Right lobe of liver (tissue), 6 donors: ENCODE measurements around the gene RASAL2. TPM values are rescaled to one million over a fixed set of nuclear protein-coding genes. Genes with fewer than 3 reads are reported as not detected.

Experiments
- ATAC-seq, 4 donors: fragments of 200-7000 bp; cut with Tn5 transposase; one replicate each; pipeline ENCODE4 v1.9.1; 2020; ENCODE audit warnings: mild to moderate bottlenecking in 4 of 4, moderate library complexity in 4 of 4
- DNase-seq, 3 donors: peaks; one replicate each; pipeline ENCODE4 v3.0.0-alpha.2; 2020
- H3K27ac ChIP-seq, 3 donors: fragments of 200-600 bp; one replicate each; pipeline ENCODE4 v1.8.0; 2022
- H3K27me3 ChIP-seq, 2 donors: fragments of 200-600 bp; one replicate each; pipeline ENCODE4 v1.8.0; 2022
- H3K36me3 ChIP-seq, 4 donors: fragments of 200-600 bp; sonication (generic) in 1 of 4; one replicate each; pipeline versions ENCODE4 v1.5.1 to v1.8.0; 2017 to 2022; ENCODE audit warnings: control low read depth in 1 of 4
- H3K4me1 ChIP-seq, 4 donors: fragments of 200-600 bp; sonication (generic) in 1 of 4; one replicate each; pipeline versions ENCODE4 v1.5.1 to v1.8.0; 2017 to 2022; ENCODE audit warnings: control low read depth in 1 of 4
- H3K4me3 ChIP-seq, 3 donors: fragments of 200-600 bp; one replicate each; pipeline ENCODE4 v1.8.0; 2022
- H3K9me3 ChIP-seq, 4 donors: fragments of 200-600 bp; sonication (generic) in 1 of 4; one replicate each; pipeline versions ENCODE4 v1.5.1 to v1.8.0; 2017 to 2022; ENCODE audit warnings: control low read depth in 1 of 4
- CTCF ChIP-seq, 4 donors: fragments of 200-600 bp in 3 of 4; fragments of 450-650 bp in 1 of 4; IDR thresholded peaks; one replicate each; pipeline versions ENCODE4 v1.5.1 to v1.8.0; 2016 to 2022; ENCODE audit warnings: antibody characterized with exemption in 4 of 4, mild to moderate bottlenecking in 2 of 4
- POLR2A ChIP-seq: fragments of 450-650 bp; IDR thresholded peaks from one replicate; pipeline ENCODE4 v1.6.1; 2017; ENCODE audit warnings: antibody characterized with exemption, mild to moderate bottlenecking
- WGBS: methylation state at CpG from one replicate; pipeline ENCODE4 v1.1.6; 2018; ENCODE audit warnings: low coverage, low lambda C conversion rate; ENCODE audit not compliant: insufficient coverage; ENCODE audit errors: missing lambda C conversion rate; 5-methylcytosine and 5-hydroxymethylcytosine counted together
- intact Hi-C, 2 donors: fragments of 100-400 bp; cut with DNase I; formaldehyde crosslinking; loops; one replicate each; pipeline versions ENCODE4 v1.11.2 to v1.14.1; 2022
- total RNA-seq, 6 experiments: library from RNA; depleted of rRNA in 2 of 6; stranded (reverse); fragments of >200 nt in 2 of 6; fragmentation: NEBNext Ultra II Directional in 3 of 6; extraction: Animal tissue kit (Norgen Biotek cat#: 25700) in 3 of 6; gene quantifications; one replicate each; pipeline versions ENCODE4 v1.1.0 to v1.2.4, GENCODE V29; 2016 to 2023
- donor health status: DM: no; HTN: yes; CAD: no.
- donor health status: DM: no; HTN: no; CAD: no.
- donor health status: DM: no; HTN: no; CAD: no.
- donor health status: DM: no; HTN: yes; CAD: no.
- donor health status: DM: no; HTN: yes; CAD: no.

Gene RASAL2
- total RNA-seq, 6 experiments from 2014 or later: 3.6 to 6.0 (median 5.2) TPM

- H3K27ac ChIP-seq: no peak overlapping the region
- DNase-seq: no peak
- no peak for ATAC-seq
- H3K27me3 ChIP-seq: no peaks in the 10 kb centered on the region
- no peaks in the 10 kb centered on the region for H3K36me3 ChIP-seq
- no peak overlapping the region for H3K4me3 ChIP-seq
- intact Hi-C loops: no loop called here
- H3K4me1 ChIP-seq: peaks cover 0 to 10% (median 0%) of the 10 kb centered on the region in 4 donors
- TF ChIP-seq CTCF (IDR thresholded peaks at IDR 0.05): no peak
- TF ChIP-seq POLR2A: no peak
- no peaks in the 10 kb centered on the region for H3K9me3 ChIP-seq
- WGBS: 62% methylated on average over 9 of the region's 9 CpGs
These were observed 32.9 kb upstream of the RASAL2 start for GRCh38 chr1:178060789-178061556.

DNA sequence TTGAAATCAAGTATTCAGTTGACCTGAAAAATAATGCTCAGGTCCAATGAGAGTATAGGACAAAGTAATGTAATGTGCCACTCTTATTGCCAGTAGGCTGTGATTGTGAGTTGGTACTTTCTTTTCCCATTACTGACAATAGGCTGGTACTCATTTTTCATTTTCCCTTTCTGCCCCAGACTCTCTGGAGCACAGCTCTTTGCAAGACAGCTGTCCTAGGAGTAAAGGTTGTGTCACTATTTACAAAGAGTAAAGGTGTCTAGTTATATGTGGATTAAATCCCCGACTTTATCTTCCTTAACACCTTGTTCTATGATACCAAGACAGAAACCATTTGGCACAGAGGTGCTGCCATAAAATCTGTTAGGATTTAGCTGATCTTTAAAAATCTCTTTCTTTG lies 32.3 kb upstream of the RASAL2 start:
- no peaks in the 10 kb centered on the region for H3K9me3 ChIP-seq
- H3K27ac ChIP-seq: no peak overlapping the region
- WGBS: 31% methylated on average over 1 of the region's 1 CpG
- TF ChIP-seq CTCF (IDR thresholded peaks at IDR 0.05): no peak
- no peak for TF ChIP-seq POLR2A
- intact Hi-C loops: no loop called here
- no peaks in the 10 kb centered on the region for H3K27me3 ChIP-seq
- H3K4me1 ChIP-seq: peaks cover 0 to 10% (median 0%) of the 10 kb centered on the region in 4 donors
- H3K4me3 ChIP-seq: no peak overlapping the region
- DNase-seq (no peak), ATAC-seq (peak in 2 of 4 donors; percentile 14 to 29)
- no peaks in the 10 kb centered on the region for H3K36me3 ChIP-seq

GRCh38 chr1:178064191-178064821 lies 29.6 kb upstream of the RASAL2 start:
- WGBS: 47% methylated on average over 8 of the region's 8 CpGs
- no peaks in the 10 kb centered on the region for H3K27me3 ChIP-seq
- no peak overlapping the region for H3K27ac ChIP-seq
- H3K9me3 ChIP-seq: no peaks in the 10 kb centered on the region
- no peaks in the 10 kb centered on the region for H3K36me3 ChIP-seq
- ATAC-seq (peak; percentile 17 to 44 (median 25)), DNase-seq (peak in 1 of 3 donors; percentile 64)
- TF ChIP-seq CTCF (IDR thresholded peaks at IDR 0.05): no peak
- no peak overlapping the region for H3K4me3 ChIP-seq
- H3K4me1 ChIP-seq: peaks cover 0 to 10% (median 0%) of the 10 kb centered on the region in 4 donors
- intact Hi-C loops: no loop called here

GRCh38 chr1:178065250-178065649 lies 28.7 kb upstream of the RASAL2 start:
- TF ChIP-seq CTCF (IDR thresholded peaks at IDR 0.05): no peak
- no peak overlapping the region for H3K27ac ChIP-seq
- DNase-seq (no peak), ATAC-seq (no peak)
- H3K9me3 ChIP-seq: no peaks in the 10 kb centered on the region
- H3K27me3 ChIP-seq: no peaks in the 10 kb centered on the region
- H3K4me3 ChIP-seq: no peak overlapping the region
- no peaks in the 10 kb centered on the region for H3K36me3 ChIP-seq
- H3K4me1 ChIP-seq: peaks cover 0 to 10% (median 0%) of the 10 kb centered on the region in 4 donors
- intact Hi-C loops: no loop called here
- 96% methylated on average over 3 of the region's 3 CpGs for WGBS
